Measurements from ENCODE around the gene ZNF385C. TPM values are rescaled to one million over a fixed set of nuclear protein-coding genes. Genes with fewer than 3 reads are reported as not detected.
"Not testable (repeated sequence)": the region's sequence is repeated elsewhere in the genome, so short reads cannot be mapped to it uniquely, and the experiment has no call there.

Gene ZNF385C, protein sequence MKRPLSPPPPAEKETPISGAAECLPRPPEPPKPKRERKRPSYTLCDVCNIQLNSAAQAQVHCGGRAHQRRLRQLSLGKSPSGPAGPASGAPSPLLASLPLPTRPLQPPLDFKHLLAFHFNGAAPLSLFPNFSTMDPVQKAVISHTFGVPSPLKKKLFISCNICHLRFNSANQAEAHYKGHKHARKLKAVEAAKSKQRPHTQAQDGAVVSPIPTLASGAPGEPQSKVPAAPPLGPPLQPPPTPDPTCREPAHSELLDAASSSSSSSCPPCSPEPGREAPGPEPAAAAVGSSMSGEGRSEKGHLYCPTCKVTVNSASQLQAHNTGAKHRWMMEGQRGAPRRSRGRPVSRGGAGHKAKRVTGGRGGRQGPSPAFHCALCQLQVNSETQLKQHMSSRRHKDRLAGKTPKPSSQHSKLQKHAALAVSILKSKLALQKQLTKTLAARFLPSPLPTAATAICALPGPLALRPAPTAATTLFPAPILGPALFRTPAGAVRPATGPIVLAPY
- 0.26 and 0.44 TPM in 2 replicates for total RNA-seq (2022)
- Bru-seq, nascent RNA = percentile 4 among the genes with signal in this experiment
- percentile 13 among the genes with signal in this experiment for BruChase-seq, experiment 1, labeled RNA remaining after a 6-hour chase
- BruChase-seq, experiment 2, labeled RNA remaining after a 2-hour chase = percentile 11 among the genes with signal in this experiment
- long read RNA-seq = 0 reads

DNA sequence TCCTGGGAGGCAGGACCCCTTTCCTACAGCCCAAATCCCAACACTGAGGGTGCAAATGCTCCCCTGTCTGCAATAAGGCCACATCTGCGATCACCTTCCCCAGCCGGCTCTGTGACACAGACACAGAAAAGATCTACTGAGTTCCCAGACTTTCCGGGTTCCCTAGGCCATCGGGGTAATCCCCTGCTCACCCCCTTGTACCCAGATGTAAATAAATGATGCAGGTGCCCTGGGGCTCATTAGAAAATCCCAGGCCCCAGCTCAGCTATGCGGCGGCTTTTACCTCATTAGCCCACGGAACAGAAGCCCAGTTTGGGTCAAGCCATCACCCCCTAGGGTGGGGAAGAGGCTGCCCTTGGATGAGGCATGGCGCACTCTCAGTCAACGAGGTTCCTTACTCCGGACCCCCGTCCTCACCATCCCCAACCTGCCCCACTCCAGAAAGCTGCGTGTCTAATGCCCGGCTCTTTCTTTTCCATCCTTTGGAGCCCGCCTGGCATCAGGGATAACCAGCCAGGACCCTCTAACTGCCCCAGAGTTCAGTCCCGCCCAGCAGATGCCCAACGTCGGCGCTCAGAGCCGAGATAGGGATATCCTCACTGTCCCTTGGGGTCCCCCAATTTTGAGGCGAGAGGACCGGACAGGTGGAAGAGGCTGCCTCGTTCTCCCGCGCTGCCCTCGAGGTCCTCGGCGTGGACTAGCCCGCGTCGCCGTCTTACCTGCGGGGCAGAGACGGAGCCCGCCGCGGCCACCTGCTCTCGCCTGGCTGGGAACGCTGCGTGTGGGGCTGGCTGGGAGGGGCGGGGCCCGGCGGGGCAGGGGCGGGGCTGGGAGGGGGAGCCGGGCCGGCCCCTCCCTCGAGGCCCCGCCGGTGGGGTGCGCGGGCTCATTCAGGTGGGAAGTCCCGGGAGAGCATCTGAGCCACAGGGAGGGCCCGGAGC, at the start of gene ZNF385C:
Gene ZNF385C, minus strand, starts transcription at position 783 of the 941 bp plus-strand sequence. CDS start 35,417 bp downstream, outside the sequence.
- H3K27me3 Mint-ChIP-seq (ENCODE audit: insufficient read depth, unreplicated experiment) = no peaks in the 10 kb centered on the region
- intact Hi-C loops (cut with micrococcal nuclease) = no loop called here
- POLR2A ChIA-PET = no interaction called here
- no peaks in the 10 kb centered on the region for H3K36me3 Mint-ChIP-seq (ENCODE audit: insufficient read depth, unreplicated experiment)
- no peaks in the 10 kb centered on the region for H3K9me3 Mint-ChIP-seq (ENCODE audit: unreplicated experiment)
- TF ChIP-seq, protein P1, sequence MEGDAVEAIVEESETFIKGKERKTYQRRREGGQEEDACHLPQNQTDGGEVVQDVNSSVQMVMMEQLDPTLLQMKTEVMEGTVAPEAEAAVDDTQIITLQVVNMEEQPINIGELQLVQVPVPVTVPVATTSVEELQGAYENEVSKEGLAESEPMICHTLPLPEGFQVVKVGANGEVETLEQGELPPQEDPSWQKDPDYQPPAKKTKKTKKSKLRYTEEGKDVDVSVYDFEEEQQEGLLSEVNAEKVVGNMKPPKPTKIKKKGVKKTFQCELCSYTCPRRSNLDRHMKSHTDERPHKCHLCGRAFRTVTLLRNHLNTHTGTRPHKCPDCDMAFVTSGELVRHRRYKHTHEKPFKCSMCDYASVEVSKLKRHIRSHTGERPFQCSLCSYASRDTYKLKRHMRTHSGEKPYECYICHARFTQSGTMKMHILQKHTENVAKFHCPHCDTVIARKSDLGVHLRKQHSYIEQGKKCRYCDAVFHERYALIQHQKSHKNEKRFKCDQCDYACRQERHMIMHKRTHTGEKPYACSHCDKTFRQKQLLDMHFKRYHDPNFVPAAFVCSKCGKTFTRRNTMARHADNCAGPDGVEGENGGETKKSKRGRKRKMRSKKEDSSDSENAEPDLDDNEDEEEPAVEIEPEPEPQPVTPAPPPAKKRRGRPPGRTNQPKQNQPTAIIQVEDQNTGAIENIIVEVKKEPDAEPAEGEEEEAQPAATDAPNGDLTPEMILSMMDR (IDR thresholded peaks at IDR 0.05; ENCODE audit: unreplicated experiment) = no peak
- no peaks in the 10 kb centered on the region for H3K4me1 Mint-ChIP-seq (ENCODE audit: insufficient read depth, unreplicated experiment)
- no peak within 1 kb of the TSS for H3K4me3 Mint-ChIP-seq (ENCODE audit: unreplicated experiment)
- CTCF ChIA-PET = interaction anchor here (0.6 to 1.2 kb wide), 3 partner anchors 59 to 177 kb away, joined by 3 read pairs; no protein-coding TSS in a partner anchor
- no peak for DNase-seq (ENCODE audit: unreplicated experiment)
- H3K27ac Mint-ChIP-seq (ENCODE audit: low read depth, unreplicated experiment) = no peak within 1 kb of the TSS
- BruUV-seq (replicated peaks) = no TSS peak

DNA sequence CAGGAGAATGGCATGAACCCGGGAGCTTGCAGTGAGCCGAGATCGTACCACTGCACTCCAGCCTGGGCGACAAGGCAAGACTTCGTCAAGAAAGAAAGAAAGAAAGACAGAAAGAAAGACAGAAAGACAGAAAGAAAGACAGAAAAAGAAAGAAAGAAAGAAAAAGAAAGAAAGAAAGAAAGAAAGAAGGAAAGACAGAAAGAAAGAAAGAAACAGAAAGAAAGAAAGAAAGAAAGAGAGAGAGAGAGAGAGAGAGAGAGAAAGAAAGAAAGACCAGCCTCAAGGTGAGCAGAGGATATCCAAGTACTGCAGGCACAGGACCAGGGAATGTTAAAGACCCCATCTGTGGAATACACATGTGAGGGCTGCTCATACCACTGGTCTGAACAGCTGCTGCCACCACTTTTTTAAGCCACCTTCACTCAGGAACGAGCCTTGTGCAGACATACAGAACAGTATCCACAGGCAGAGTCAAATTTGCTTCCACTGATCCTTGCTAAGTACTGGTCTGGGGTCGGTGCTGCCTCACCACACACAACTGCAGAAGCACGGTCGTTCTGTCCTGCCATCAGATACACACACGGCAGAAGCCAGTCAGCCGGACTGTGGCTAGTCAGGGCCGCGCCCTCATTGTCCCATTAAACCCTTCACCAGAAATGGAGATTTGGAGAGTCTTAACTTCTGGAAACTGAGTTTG, 48.8 kb upstream of the ZNF385C start:
- Mint-ChIP-seq H3K27me3 (ENCODE audit: insufficient read depth, unreplicated experiment) (no peaks in the 10 kb centered on the region), H3K9me3 (ENCODE audit: unreplicated experiment) (no peaks in the 10 kb centered on the region), H3K4me3 (ENCODE audit: unreplicated experiment) (no peak overlapping the region), H3K36me3 (ENCODE audit: insufficient read depth, unreplicated experiment) (peaks cover 42% of the 10 kb centered on the region), H3K27ac (ENCODE audit: low read depth, unreplicated experiment) (no peak overlapping the region), H3K4me1 (ENCODE audit: insufficient read depth, unreplicated experiment) (peaks cover 12% of the 10 kb centered on the region)
- intact Hi-C loops (cut with micrococcal nuclease) = no loop called here
- ChIA-PET POLR2A (no interaction called here), CTCF (no interaction called here)
- no TSS peak for BruUV-seq (replicated peaks)
- TF ChIP-seq, protein P1 (IDR thresholded peaks at IDR 0.05; ENCODE audit: unreplicated experiment) = no peak
- no peak for DNase-seq (ENCODE audit: unreplicated experiment)

DNA sequence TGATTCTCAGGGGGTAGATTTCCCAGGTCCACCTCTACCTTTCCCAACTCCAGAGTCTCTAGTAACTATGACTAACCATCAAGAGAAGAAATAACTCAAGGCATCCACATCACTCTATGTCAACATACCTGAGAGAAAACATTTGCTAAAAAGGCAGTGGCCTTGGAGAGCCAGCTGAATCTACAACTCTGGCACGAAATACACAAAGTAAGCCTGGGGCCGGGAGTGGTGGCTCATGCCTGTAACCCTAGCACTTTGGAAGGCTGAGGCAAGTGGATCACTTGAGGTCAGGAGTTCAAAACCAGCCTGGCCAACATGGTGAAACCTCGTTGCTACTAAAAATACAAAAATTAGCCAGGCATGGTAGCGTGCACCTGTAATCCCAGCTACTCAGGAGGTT, 44.9 kb upstream of the ZNF385C start:
- H3K27ac Mint-ChIP-seq (ENCODE audit: low read depth, unreplicated experiment); BruUV-seq (replicated peaks); H3K27me3 Mint-ChIP-seq (ENCODE audit: insufficient read depth, unreplicated experiment); intact Hi-C loops (cut with micrococcal nuclease); DNase-seq (ENCODE audit: unreplicated experiment); H3K9me3 Mint-ChIP-seq (ENCODE audit: unreplicated experiment); H3K4me1 Mint-ChIP-seq (ENCODE audit: insufficient read depth, unreplicated experiment); H3K4me3 Mint-ChIP-seq (ENCODE audit: unreplicated experiment): not testable (repeated sequence)
- peaks cover 53% of the 10 kb centered on the region for H3K36me3 Mint-ChIP-seq (ENCODE audit: insufficient read depth, unreplicated experiment)
- ChIA-PET POLR2A (interaction anchor here (0.5 kb wide), 1 partner anchor 131 kb away, joined by 3 read pairs; no protein-coding TSS in a partner anchor), CTCF (interaction anchor here (0.9 kb wide), 1 partner anchor 13 kb away, joined by 3 read pairs; no protein-coding TSS in a partner anchor)

DNA sequence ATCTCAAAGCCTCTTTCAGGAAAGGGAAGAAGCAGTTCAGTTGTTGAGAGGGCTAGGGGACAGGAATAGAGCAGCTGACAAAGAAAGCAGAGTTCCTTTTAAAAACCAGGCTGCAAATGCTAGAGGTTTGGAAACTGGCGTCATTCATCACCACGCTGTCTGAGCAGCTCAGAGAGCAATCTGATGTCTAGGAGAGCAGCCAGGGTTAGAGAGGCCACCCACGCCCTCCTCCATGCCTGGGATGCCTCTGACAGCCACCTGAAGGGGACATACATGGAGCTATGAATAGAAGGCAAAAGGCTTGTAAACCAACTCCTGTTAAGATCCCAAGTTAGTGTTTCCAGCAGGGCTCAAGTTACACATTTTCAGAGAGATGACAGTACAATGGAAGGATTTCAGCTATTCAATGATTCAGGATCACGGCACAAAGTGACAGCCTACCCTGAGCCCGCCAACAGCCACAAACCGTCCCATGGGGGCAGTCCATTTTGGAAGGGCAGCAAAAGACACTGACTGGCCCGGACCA, 44.2 kb upstream of the ZNF385C start:
- ChIA-PET CTCF (interaction anchor here (0.9 kb wide), 1 partner anchor 12 kb away, joined by 3 read pairs; no protein-coding TSS in a partner anchor), POLR2A (interaction anchor here (0.5 kb wide), 1 partner anchor 132 kb away, joined by 3 read pairs; no protein-coding TSS in a partner anchor)
- Mint-ChIP-seq H3K4me3 (ENCODE audit: unreplicated experiment) (no peak overlapping the region), H3K36me3 (ENCODE audit: insufficient read depth, unreplicated experiment) (peaks cover 50% of the 10 kb centered on the region), H3K4me1 (ENCODE audit: insufficient read depth, unreplicated experiment) (no peaks in the 10 kb centered on the region), H3K9me3 (ENCODE audit: unreplicated experiment) (no peaks in the 10 kb centered on the region), H3K27me3 (ENCODE audit: insufficient read depth, unreplicated experiment) (no peaks in the 10 kb centered on the region), H3K27ac (ENCODE audit: low read depth, unreplicated experiment) (no peak overlapping the region)
- TF ChIP-seq, protein P1 (IDR thresholded peaks at IDR 0.05; ENCODE audit: unreplicated experiment) = no peak
- DNase-seq (ENCODE audit: unreplicated experiment) = no peak
- intact Hi-C loops (cut with micrococcal nuclease) = no loop called here
- BruUV-seq (replicated peaks) = no TSS peak

All from MCF 10A (cell line).